Ishikawa (cell line): ENCODE data around the gene ZNRF2.

ENCODE experiments used
- CEBPB ChIP-seq: IDR thresholded peaks from 2 replicates; pipeline ENCODE4 v1.6.1; 2012
- CREB1 ChIP-seq: IDR thresholded peaks from 2 replicates; pipeline ENCODE4 v1.6.1; 2012; ENCODE audit warnings: low read depth
- EGR1 ChIP-seq: IDR thresholded peaks from 2 replicates; pipeline ENCODE4 v1.6.1; 2012
- EP300 ChIP-seq: IDR thresholded peaks from 2 replicates; pipeline ENCODE4 v1.6.1; 2012; ENCODE audit warnings: borderline replicate concordance
- FOXM1 ChIP-seq: IDR thresholded peaks from 2 replicates; pipeline ENCODE4 v1.6.1; 2012; ENCODE audit warnings: low read depth, borderline replicate concordance
- MAX ChIP-seq: IDR thresholded peaks from 2 replicates; pipeline ENCODE4 v1.6.1; 2012
- NFIC ChIP-seq: IDR thresholded peaks from 2 replicates; pipeline ENCODE4 v1.6.1; 2012
- RAD21 ChIP-seq: IDR thresholded peaks from 2 replicates; pipeline ENCODE4 v1.6.1; 2012; ENCODE audit warnings: low read depth
- REST ChIP-seq: IDR thresholded peaks from 2 replicates; pipeline ENCODE4 v1.6.1; 2012; ENCODE audit warnings: low read depth, mild to moderate bottlenecking
- TAF1 ChIP-seq: IDR thresholded peaks from 2 replicates; pipeline ENCODE4 v1.6.1; 2012; ENCODE audit warnings: low read depth, mild to moderate bottlenecking
- TCF12 ChIP-seq: IDR thresholded peaks from 2 replicates; pipeline ENCODE4 v1.6.1; 2012; ENCODE audit warnings: low read depth
- TEAD4 ChIP-seq: IDR thresholded peaks from 2 replicates; pipeline ENCODE4 v1.6.1; 2012
- USF1 ChIP-seq: IDR thresholded peaks from 2 replicates; pipeline ENCODE4 v1.6.1; 2012
- YY1 ChIP-seq: IDR thresholded peaks from 2 replicates; pipeline ENCODE4 v1.6.1; 2012; ENCODE audit warnings: low read depth
- ZBTB7A ChIP-seq: IDR thresholded peaks from 2 replicates; pipeline ENCODE4 v1.6.1; 2012; ENCODE audit warnings: low read depth

Gene ZNRF2

GRCh38 chr7:30253796-30254165 is 30.6 kb upstream of the ZNRF2 start:
- TF ChIP-seq TCF12 (no peak), USF1 (no peak), CEBPB (no peak), MAX (no peak), TAF1 (no peak), EP300 (no peak), RAD21 (no peak), CREB1 (no peak), REST (no peak), YY1 (no peak), EGR1 (no peak), FOXM1 (no peak), ZBTB7A (no peak), NFIC (no peak), TEAD4 (no peak)

GRCh38 chr7:30254248-30254647 is 30.1 kb upstream of the ZNRF2 start:
- TF ChIP-seq MAX (no peak), TCF12 (no peak), USF1 (no peak), EP300 (no peak), REST (no peak), YY1 (no peak), TAF1 (no peak), EGR1 (no peak), NFIC (no peak), CREB1 (no peak), FOXM1 (no peak), CEBPB (no peak), TEAD4 (no peak), RAD21 (no peak), ZBTB7A (no peak)

GRCh38 chr7:30254717-30255063 is 29.7 kb upstream of the ZNRF2 start:
- TF ChIP-seq REST (no peak), EP300 (no peak), TAF1 (no peak), YY1 (no peak), CREB1 (no peak), CEBPB (no peak), TEAD4 (no peak), MAX (no peak), TCF12 (no peak), ZBTB7A (no peak), RAD21 (no peak), NFIC (no peak), EGR1 (no peak)

GRCh38 chr7:30255064-30255769 is 29.2 kb upstream of the ZNRF2 start:
- TF ChIP-seq EGR1 (no peak), MAX (no peak), REST (no peak), NFIC (no peak), USF1 (no peak), EP300 (no peak), ZBTB7A (no peak), YY1 (no peak), FOXM1 (no peak), TCF12 (no peak), RAD21 (no peak), TEAD4 (no peak), TAF1 (no peak), CEBPB (no peak), CREB1 (no peak)
